HPDE6-E6E7 (cell line): ENCODE measurements around the gene SEC63.
"Not testable (repeated sequence)": the region's sequence is repeated elsewhere in the genome, so short reads cannot be mapped to it uniquely, and the experiment has no call there.

Experiments
- DNase-seq: peaks from one replicate; pipeline ENCODE4 v3.0.0; 2011; ENCODE audit warnings: missing footprints; ENCODE audit errors: extremely low spot score

SEC63 gene

GRCh38 chr6:107862383-107862782 lies 95.6 kb downstream of the SEC63 start:
- DNase-seq: no peak

DNA sequence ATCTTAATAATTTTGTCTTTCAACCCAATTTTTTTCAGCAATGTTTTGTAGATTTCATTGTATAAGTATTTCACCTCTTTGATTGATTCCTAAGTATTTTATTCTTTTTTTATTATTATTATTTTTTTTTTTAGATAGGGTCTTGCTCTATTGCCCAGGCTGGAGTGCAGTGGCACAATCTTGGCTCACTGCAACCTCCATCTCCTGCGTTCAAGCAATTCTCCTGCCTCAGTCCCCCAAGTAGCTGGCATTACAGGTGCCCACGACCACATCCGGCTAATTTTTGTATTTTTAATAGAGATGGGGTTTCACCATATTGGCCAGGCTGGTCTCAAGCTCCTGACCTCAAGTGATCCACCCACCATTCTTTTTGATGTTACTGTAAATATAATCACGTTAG lies 97.0 kb downstream of the SEC63 start:
- not testable (repeated sequence) for DNase-seq

GRCh38 chr6:107860144-107860543 lies 97.9 kb downstream of the SEC63 start:
- DNase-seq: not testable (repeated sequence)

GRCh38 chr6:107853230-107853629 lies 104.8 kb downstream of the SEC63 start:
- no peak for DNase-seq

GRCh38 chr6:107849325-107849724 lies 108.7 kb downstream of the SEC63 start:
- DNase-seq: no peak

- DNase-seq: peak; percentile 80
Observed at GRCh38 chr6:107847844-107848802, 109.9 kb downstream of the SEC63 start.

GRCh38 chr6:107846262-107846795 lies 111.7 kb downstream of the SEC63 start:
- DNase-seq: no peak

GRCh38 chr6:107845777-107846176 lies 112.2 kb downstream of the SEC63 start:
- no peak for DNase-seq

DNA sequence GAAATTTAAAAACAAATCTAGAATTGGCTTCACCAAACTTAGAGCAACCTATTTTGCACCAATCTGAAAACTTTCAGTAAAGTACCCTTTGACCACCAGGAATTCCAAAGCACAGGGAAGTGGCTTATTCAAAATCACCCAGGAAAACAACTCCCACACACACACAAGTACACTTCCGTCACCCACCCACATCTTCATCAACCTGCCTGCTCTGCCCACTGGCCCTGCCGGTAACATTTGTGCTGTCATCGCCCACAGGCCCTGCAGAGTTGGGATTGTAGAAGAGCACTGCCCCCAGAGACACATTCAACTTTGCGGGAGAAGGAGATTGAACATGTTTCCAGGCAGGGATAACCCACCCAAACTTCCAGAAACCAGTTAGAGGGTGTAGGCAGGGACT lies 114.6 kb downstream of the SEC63 start:
- no peak for DNase-seq

- DNase-seq: no peak
Observed at GRCh38 chr6:107841275-107841670, 116.7 kb downstream of the SEC63 start.

GRCh38 chr6:107840636-107841274 lies 117.3 kb downstream of the SEC63 start:
- DNase-seq: no peak

DNA sequence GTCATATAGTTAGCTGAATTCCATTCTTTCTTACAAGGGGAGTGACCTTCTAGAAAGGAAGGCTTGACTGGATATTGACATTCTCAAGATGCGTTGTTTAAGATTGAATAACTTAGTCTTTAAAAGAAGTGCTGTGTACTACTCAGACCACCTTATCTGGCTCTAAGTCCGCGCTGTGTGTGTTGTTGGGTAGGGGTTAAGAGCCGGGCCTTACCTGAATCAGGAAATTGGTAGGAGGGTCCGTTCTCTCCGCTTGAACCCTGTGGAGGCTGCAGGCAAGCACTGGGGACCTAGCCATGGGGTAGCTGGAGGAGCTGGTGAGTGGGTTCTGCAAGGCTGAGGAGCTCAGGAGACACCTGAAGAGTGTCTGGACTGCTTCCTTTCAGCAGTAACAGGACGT lies 124.9 kb downstream of the SEC63 start:
- no peak for DNase-seq

GRCh38 chr6:107832151-107833056 lies 125.6 kb downstream of the SEC63 start:
- no peak for DNase-seq

- DNase-seq: no peak
Observed at GRCh38 chr6:107830060-107830459, 127.9 kb downstream of the SEC63 start.

DNA sequence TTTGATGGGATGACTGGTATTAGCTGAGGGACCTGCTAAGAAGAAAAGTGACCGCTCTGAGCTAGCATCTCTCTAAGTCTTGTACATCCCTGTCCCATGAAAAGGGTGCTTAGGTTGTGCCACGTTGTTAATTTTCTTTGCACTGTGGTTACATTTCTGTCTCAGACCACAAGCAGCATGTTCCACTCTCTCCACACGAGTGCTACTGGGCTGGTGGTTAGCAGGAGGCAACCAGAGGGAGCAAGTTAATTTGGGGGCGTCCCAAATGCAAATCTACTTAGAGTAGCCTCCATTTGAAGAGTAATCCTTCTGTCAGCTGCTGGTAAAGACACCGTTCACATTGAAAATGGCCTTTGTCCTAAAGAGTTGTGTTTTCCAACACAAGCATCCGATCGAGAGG lies 130.5 kb downstream of the SEC63 start:
- no peak for DNase-seq

- DNase-seq: no peak
Observed at GRCh38 chr6:107823047-107823557, 134.9 kb downstream of the SEC63 start.

GRCh38 chr6:107822176-107823046 lies 135.6 kb downstream of the SEC63 start:
- DNase-seq: no peak

GRCh38 chr6:107821591-107821990 lies 136.4 kb downstream of the SEC63 start:
- DNase-seq: no peak

GRCh38 chr6:107820338-107821261 lies 137.4 kb downstream of the SEC63 start:
- DNase-seq: no peak
